ENCODE results near the gene PTH.

GRCh38 chr11:13462901-13463778 is 32.7 kb downstream of the PTH start, which contains the start of gene BTBD10:
- TF ChIP-seq, protein P1, sequence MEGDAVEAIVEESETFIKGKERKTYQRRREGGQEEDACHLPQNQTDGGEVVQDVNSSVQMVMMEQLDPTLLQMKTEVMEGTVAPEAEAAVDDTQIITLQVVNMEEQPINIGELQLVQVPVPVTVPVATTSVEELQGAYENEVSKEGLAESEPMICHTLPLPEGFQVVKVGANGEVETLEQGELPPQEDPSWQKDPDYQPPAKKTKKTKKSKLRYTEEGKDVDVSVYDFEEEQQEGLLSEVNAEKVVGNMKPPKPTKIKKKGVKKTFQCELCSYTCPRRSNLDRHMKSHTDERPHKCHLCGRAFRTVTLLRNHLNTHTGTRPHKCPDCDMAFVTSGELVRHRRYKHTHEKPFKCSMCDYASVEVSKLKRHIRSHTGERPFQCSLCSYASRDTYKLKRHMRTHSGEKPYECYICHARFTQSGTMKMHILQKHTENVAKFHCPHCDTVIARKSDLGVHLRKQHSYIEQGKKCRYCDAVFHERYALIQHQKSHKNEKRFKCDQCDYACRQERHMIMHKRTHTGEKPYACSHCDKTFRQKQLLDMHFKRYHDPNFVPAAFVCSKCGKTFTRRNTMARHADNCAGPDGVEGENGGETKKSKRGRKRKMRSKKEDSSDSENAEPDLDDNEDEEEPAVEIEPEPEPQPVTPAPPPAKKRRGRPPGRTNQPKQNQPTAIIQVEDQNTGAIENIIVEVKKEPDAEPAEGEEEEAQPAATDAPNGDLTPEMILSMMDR (IDR thresholded peaks at IDR 0.05; ENCODE audit: control extremely low read depth in 1 of 3, insufficient read depth in 1 of 3, low read depth in 1 of 3, low read length in 3 of 3), result no peak
- TF ChIP-seq SRF (IDR thresholded peaks at IDR 0.05; ENCODE audit: low read depth, low read length) (no peak), POLR2A (IDR thresholded peaks at IDR 0.05; ENCODE audit: control extremely low read depth in 1 of 2, low read depth in 2 of 2, low read length in 2 of 2) (peak in 1 of 2 experiments; percentile 87; a peak in 2 of 3 replicates), CREB1 (IDR thresholded peaks at IDR 0.05) (no peak), TAF1 (IDR thresholded peaks at IDR 0.05; ENCODE audit: low read depth, low read length) (peak; percentile 76; the same call in 1 of the 2 replicates), JUN (IDR thresholded peaks at IDR 0.05; ENCODE audit: low read depth, low read length) (no peak), POLR2AphosphoS5 (IDR thresholded peaks at IDR 0.05; ENCODE audit: low read depth, low read length) (peak; percentile 66)

Measured in H1 (cell line).